GM18508 (cell line): ENCODE results near the gene SCRN2.

Experiments
- ATAC-seq: cut with Tn5 transposase; IDR thresholded peaks from one replicate; pipeline ENCODE4 v1.9.1; 2021; ENCODE audit warnings: moderate number of reproducible peaks; ENCODE audit not compliant: insufficient read depth, unreplicated experiment

The SCRN2 gene

GRCh38 chr17:47840742-47841487 is at the start of gene SCRN2:
TSS of gene SCRN2 (minus strand) at chr17:47841273. CDS start at chr17:47840843, 430 bp downstream.
- no peak for ATAC-seq

DNA sequence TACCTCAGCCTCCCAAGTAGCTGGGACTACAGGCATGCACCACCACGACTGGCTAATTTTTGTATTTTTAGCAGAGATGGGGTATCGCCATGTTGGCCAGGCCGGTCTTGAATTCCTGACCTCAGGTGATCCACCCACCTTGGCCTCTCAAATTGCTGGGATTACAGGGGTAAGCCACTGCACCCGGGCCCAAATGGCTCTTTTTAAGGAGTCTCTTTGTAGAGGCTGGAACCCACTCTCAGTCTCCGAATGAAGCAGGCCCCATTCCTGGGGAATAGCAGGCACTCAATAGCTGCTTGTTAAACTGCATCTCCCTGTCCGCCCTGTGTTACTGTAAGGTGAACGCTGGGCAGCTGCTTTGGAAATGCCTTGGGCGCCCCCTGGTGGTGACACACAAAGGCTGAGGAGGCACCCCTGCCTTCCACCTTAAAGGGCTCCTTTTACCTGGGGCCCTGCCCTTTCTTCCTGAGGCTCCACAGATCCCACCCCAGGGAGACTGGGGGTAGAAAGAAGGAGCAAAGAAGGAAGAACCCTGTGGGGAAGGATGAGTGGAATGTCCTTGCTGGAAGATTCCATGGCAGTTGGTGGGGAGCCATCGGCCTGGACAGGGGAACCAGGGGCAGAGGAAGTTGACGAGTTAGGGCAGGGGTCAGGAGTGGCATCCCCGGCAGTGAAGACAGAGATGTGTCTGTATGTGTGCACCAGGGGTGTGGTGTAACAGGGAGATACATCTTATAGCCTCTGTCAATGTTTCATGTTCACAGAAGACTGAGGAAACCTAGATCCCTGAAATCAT is 48.9 kb upstream of the SCRN2 start:
- ATAC-seq: no peak

- ATAC-seq: no peak
Measured at GRCh38 chr17:47888293-47888692, 47.2 kb upstream of the SCRN2 start.

GRCh38 chr17:47884905-47885730 is 44.0 kb upstream of the SCRN2 start:
- no peak for ATAC-seq

GRCh38 chr17:47884427-47884740 is 43.3 kb upstream of the SCRN2 start:
- ATAC-seq: no peak

DNA sequence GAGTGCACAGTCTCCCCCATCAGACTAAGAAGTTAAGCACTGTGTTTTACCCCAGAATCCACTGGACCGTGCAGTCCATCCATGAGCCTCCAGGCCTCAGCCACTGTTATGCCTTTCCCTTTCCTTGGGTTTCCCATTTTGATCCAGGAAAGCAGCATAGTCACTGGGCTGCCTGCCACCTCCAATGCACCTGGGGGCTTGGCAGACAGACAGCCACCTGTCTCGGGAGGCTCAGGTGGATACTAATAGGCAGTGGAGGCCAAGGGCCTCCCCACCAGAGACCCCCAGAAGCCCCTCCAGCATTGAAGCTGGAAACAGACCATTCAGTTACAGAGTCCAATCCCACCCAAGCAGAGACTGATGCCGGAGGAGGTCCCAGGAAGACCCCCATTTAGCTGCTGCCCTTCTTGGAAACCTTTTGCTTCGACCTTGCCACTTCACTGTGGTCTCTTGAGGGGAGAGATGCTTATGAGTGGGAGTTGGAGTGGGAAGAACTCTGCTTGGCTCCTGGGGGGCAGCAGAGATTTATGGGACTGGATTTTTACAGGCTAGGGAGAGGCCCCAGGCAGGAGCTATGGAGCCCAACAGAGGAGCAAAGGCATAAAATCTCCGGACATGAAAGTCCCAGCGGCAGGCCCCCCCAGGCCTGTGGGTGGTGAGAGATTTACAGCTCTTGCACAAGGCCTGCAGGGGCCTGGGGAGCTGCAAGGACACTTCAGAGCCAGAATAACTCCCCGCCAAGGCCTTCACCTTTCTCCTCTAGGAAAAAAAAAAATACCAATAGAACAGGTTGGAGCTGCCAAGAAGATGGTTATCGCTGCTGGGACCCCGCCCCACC is 42.7 kb upstream of the SCRN2 start:
- no peak for ATAC-seq

DNA sequence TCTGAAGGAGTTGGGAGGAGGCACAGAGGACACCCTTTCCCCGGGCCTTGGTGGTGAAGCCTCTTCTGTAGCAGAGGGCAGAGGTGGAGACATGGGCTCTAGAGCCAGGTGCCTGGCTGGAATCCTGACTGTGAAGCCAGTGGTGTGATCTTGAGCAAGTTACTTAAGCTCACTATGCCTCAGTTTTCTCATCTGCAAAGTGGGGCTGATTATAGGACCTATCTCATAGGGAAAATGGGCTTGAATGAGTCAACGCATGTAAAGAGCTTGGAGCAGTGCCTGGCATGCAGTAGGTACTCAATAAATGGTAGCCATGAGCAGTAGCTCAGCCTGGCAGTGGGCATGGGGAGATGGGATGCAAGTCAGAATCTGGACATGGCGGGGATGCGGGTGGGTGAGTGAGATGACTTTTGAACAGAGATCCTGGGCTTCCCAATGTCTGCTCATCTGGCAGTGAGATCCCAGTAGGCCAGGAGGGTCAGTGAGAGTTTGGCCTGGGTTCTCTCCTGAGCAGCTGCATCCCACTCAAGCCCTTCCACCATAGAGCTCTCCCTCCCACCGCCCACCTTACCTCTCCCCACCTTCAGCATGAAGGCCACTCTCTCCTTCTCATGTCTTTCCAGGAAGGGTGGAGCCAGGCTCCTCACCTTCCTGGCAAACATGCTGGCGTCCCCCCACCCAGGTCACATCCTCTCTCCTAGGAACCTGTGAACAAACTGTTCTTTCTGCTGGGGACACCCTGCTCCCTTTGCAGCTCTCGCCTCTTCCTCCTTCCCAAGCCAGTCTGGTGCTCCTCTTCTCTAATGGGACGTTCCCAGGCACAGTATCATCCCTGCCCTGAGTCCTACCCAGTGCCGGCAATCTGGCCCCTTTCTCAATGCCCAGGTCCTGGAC is 41.9 kb upstream of the SCRN2 start:
- ATAC-seq: no peak

GRCh38 chr17:47882247-47882646 is 41.2 kb upstream of the SCRN2 start:
- ATAC-seq: no peak

DNA sequence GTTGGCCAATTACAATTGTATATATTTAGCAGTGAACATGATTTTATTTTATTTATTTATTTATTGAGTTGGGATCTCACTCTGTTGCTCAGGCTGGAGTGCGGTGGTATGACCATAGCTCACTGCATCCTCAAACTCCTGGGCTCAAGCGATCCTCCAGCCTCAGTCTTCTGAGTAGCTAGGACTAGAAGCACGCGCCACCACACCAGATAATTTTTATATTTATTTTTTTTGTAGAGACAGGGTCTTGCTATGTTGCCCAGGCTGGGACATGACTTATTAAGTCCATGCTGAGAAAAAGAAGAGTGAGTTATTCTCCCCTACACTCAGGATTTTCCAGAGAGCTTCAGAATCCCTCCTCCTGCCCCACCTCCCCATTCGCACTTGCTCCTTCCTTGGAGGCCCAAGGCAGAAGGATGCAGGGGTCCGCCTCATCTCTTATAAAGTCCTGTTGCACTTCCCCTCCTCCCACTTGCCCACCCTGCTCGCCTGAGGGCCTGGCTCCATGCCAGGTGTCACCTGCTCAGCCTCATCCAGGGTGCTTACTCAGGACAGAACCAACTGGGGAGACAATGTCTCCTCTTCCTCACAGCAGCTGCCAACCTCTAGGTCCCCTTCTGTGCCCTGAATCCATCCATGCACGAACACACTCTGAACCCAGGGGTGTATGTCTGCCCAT is 38.8 kb upstream of the SCRN2 start:
- ATAC-seq: no peak

DNA sequence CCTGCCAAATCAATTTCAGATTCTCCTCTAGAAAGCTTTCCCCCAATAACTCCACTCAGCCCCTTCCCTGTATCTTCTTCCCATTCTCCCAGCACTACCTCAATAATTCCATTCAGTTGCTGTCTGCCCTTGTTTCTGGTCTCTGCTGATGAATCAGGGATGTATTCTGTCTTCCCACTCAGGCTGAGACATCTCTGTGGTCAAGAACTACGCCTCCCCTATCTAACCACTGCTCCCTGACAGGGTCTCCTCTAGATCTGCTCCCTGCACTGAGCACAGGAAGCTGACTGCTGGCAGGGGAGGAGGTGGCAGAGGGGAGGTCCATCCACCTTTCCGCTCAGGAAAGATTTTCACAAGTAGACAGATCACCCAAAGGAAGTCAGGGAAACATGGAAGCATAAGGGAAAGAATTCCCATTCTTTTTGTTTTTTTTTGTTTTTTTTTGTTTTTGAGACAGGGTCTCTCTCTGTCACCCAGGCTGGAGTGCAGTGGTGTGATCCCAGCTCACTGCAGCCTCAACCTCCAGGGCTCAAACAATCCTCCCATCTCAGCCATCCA is 38.0 kb upstream of the SCRN2 start:
- no peak for ATAC-seq

DNA sequence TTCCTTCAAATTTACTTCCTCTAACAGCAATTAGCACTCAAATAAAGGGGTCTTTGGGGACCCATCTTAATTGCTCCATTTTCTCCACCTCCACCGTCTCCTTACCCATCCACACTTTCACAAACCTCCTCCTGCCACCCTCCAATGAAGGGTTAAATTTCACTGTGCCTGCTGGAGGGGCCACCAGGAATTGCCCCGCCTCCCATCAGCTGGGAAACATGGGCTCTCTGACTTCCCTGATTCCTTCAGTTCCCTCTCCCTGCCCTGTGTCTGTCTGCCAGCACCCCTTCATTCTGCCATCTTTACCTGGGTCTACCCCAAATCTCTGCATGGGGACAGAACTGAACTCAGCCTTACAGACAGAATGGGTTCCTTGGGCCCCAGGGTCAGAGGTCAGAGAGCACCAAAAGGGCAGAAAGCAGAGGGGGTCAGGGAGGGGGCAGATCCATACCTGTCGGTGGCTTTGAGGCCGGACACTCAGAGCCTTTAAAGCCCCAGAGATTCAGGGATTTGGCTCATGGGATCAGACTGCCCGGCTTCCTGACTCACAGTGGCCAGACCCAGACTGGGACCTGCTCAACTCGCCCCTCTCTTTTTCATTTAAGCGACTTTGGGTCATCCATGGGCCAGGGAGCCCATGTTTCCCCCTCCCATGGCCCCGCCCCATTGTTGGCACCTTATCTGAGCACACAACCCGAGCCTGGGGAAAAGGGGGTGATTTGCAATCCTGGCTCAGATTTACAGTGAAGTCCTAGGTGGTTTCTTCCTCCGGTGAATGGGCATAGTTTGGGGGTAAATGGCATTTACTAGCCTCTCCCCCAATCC is 37.3 kb upstream of the SCRN2 start:
- ATAC-seq: no peak

DNA sequence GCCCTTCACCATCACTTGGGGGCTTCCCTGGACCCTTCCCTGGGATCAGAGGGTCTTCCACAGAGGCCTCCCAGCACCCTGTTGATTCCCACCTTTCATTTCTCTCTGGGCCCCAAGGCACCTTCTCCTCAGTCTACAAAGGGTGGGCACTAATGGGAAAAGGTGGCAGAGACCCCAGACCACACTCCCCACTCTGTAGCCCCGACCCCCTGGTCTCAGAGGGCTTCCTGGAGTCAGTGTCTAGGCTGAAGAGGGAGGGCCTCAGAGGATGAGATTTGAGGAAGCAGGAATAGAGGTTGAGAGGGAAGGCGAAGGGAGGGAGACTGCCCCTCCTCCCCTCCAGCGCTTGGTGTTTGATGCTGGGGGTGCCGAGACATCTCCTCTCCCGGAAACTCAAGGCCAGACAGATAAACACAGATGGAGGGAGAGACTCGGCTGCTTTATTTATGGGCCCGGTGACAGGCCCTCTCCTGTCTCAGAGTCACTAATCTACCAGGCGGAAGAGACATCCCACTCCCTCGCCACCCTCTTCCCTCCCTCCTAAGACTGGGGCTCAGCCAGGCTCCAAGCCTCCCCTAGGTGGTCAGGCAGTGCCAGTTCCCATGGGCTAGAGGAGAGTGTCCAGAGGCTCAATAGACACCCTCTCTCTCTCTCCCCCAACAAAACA is 36.4 kb upstream of the SCRN2 start:
- no peak for ATAC-seq

DNA sequence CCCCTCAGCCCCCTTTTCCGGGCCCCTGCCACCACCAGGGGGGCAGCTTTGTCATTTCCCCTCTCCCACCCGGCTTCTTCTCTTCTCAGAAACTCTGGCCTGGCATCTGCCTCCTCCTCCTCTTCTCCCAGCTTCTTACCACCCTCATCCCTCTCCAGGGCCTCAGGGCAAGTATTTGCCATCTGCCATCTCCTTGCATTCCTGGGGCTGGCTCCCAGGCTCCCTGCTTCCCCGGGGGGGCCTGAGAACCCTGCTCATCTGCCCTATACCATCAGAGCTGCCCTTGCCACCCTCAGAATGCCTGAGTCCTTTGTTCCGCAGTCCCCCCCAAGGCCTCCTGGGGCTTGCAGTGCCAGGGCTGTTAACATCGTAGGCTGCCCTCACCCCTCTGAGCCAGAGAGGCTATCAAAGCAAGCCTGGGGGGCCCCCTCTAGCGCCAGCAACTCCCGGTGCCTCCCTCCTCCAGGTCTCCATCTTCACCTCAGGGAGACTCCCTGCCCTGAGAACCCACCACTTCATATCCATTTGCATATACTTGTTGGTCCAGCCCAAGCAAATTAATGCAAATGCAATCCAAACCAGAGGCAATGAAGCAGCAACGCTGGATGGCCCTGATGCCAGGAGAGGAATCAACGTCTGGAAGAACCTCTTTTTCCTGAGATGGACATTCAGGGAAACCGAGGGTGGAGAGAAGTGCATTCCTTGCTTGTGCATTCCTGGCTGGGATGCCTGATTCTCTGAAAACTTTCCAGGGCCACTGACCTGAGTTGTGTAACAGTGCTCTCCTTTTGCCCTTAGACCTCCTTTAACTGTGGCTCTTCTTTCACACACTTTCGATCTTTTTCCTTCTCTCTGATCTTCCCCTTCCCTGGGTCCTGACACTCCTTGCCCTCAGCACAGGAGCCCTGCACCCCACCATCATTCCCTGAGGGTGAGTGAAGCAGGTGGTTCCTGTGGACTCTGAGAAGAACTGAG is 34.2 kb upstream of the SCRN2 start:
- no peak for ATAC-seq

- no peak for ATAC-seq
Measured at GRCh38 chr17:47873200-47874090, 32.4 kb upstream of the SCRN2 start.

GRCh38 chr17:47872651-47873161 is 31.6 kb upstream of the SCRN2 start:
- ATAC-seq: no peak
